AG20443 (cell line): ENCODE data around the gene OR51M1.

ENCODE experiments used
- DNase-seq: peaks from one replicate; pipeline ENCODE4 v3.0.0; 2012; ENCODE audit warnings: low spot score, mixed read lengths

The OR51M1 gene

GRCh38 chr11:5390210-5390609 lies 6.6 kb downstream of the OR51M1 start:
- no peak for DNase-seq

DNA sequence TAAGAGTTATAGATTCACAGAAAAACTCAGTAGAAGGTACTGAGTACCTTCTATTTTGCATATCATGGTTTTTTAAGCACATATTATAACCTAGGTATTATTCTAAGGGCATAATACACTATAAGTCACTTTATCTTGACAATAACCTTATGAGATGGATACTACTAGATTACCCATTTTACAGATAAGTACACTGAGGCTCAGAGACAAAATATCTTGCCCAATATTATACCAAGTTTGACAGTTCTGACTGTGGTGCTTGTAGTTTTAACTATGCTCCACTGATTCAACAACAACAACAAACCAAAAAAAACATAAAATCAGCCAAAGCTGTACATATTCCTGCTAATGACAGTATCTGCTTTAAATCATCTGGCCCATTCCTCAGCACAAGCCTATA lies 10.5 kb downstream of the OR51M1 start:
- DNase-seq, result no peak

- no peak for DNase-seq
These were observed 15.3 kb downstream of the OR51M1 start for GRCh38 chr11:5398936-5399335.

DNA sequence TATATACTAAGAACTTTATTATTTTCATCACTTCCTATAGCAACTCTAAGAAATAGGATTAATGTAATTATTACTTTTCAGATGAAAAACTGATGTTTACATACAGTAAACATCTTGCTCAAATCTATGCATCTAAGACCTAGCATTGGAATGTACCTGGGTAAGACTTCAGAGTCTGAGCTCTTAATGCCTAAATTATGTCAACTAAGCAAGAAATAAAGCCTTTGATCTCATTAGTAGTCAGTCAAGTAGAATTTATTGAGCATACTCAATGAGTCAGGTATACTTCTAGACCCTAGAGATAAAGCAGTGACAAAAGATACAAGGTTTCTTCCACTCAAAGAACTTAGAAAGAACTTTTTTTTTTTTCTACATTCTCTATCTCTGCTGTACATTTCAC lies 21.6 kb downstream of the OR51M1 start:
- DNase-seq, result no peak

- no peak for DNase-seq
These were observed 37.4 kb downstream of the OR51M1 start for GRCh38 chr11:5420993-5421392.

DNA sequence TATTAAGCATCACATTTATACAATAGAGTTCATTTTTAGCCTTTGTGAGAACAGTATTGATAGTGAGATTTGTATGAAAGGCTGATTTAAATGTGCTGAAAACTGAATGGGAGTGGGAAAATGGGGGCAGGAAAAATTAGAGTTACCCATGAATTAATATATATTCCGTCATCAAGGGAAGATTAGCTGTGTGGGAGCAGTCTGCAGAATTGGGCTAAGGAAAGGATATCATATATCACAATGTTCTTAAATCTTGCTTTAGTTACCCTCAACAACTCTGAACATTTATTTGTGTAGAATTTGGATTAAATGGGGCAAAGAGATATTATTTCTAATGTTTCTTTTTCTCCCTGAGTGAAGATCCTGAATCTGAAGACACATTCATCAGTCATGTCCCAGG lies 38.2 kb downstream of the OR51M1 start, which contains the start of gene OR51Q1:
OR51Q1 (plus strand) TSS at position 301 of the 400 bp plus-strand sequence; CDS start at position 391, 90 bp downstream.
- no peak for DNase-seq

DNA sequence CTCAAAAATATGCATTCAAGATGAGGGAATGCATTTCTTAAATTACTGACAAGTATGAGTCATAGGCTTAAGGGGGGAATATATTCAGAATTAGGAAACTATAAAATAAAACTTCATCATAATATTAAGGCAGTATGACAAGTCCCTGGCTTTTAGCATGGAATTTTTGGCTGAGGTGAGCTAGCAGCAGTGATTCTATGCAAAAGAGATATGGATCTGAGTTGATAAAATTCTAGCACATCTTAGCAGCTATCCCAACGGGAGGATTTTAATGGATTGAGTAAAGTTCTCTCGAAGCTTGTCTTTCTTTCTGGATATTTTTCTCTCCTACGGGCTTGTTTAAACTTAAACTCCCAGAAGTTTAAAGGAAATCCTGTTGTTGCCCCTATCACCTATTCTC lies 39.5 kb downstream of the OR51M1 start:
- DNase-seq, result no peak

- DNase-seq, result no peak
These were observed 57.8 kb downstream of the OR51M1 start, which contains the start of gene OR51I1 for GRCh38 chr11:5441414-5441813. Gene OR51I1, minus strand, starts transcription at chr11:5441514. Its CDS starts 0 bp downstream, at chr11:5441514.
